SK-N-DZ (cell line): ENCODE data around the gene CCS.

Experiments used
- small RNA-seq, 2 experiments: library from RNA; depleted of rRNA; stranded (forward); fragments of <200 nt; gene quantifications; one replicate each; pipeline ENCODE3, GENCODE V24; 2014

The CCS gene

Small RNA genes lying within 50 kb of the gene (small RNA-seq; reads per million reads assigned to genes)
- 0 to 0.13 reads per million in 2 experiments for gene RNU4-39P
